Measurements from ENCODE around the gene UBE2G1.
"Not testable (repeated sequence)": the region's sequence is repeated elsewhere in the genome, so short reads cannot be mapped to it uniquely, and the experiment has no call there.

The UBE2G1 gene

DNA sequence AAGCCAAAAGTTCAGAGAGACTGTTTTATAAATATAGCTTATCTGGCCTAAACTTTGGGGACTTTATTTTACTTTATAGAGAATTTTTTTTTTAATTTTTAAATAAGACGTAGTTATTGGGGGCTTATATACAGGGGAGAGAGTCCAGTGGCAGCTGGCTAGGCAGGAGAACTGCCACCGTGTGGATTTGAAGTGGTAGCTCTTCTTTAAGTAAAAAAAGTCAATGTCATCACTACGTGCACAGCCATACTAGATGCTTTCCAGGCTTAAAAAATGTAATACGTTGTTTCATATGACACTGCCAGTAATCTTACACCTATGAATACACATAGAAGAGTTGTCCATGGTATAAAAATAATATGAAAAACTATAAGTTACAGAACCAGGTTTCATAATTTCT, 70.8 kb downstream of the UBE2G1 start:
- no peak for FAIRE-seq

- FAIRE-seq = no peak
These were observed 72.9 kb downstream of the UBE2G1 start for GRCh38 chr17:4293572-4293971.

DNA sequence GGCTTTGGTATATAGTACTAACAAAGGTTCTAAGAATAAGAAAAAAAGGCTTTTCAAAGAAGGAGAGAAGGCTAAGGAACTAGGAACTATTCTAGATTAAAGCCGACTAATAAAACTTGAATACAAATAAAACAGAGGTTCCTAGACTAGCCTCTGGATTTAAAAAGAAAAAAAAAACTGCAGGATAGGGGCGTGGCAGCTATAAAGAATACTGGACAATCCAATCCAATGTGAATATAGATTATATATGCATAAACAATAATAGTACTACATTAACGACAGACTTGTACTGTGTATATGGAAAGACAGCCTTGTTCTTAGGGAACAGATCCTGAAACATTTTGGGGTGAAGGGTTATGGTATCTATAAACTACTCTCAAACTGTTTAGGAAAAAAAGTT, 78.8 kb downstream of the UBE2G1 start:
- FAIRE-seq = no peak

GRCh38 chr17:4276514-4276913, 90.0 kb downstream of the UBE2G1 start:
- no peak for FAIRE-seq

GRCh38 chr17:4272972-4273368, 93.5 kb downstream of the UBE2G1 start:
- FAIRE-seq = no peak

DNA sequence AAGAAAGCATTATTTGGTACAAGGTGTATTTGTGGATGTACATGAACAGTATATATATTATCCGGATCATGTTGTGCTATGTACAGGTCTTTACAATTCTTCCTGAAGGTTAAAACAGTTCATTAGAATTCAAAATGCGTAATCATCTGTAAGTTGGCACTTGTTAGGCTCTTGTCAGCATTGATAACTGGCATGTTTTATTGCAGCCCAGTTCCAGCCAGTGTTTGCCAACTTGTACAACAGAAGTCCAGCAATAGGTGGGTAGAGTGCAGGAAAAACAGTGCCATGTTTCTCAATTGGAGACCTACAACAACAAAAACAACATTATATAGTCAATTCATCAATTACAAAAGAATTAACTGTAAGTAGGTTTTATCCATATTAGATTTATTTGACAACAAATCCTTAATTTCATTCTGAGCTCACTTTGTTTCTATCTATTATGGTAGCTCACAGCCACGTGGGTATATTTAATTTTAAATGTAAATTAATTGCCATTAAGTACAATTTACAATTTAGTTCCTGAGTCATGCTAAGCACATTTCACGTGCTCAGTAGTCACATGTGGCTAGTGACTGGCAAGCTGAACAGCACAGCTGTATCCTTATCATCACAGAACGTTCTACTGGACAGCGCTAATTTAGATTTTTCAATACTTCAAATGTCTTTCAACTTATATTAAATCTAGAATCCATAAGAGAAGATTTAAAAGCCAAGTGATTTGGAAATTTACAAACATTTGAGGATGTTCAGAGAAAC, 94.1 kb downstream of the UBE2G1 start:
- FAIRE-seq = no peak

- no peak for FAIRE-seq
These were observed 95.7 kb downstream of the UBE2G1 start for GRCh38 chr17:4270736-4271135.

DNA sequence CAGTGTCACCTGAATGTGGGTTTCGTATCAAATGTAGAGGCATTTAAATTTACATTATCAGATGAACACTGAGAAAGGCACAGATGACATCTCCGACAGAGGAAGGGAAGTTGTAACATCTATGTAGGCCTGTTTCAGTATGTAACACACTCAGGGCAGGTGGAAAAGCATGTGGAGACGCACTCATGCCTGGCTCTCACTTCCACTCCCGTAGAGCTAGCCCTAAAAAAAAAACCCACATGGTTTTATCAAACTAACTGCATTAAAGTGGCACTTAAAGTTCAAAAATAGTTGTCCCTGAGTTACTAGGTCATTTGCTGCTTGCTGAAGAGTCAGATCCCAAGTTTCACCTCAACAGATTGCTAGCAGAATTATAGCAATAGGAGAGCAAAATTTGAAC, 96.6 kb downstream of the UBE2G1 start:
- FAIRE-seq = no peak

- no peak for FAIRE-seq
These were observed 99.1 kb downstream of the UBE2G1 start for GRCh38 chr17:4267402-4267801.

- FAIRE-seq = no peak
These were observed 99.9 kb downstream of the UBE2G1 start for GRCh38 chr17:4266550-4266949.

- no peak for FAIRE-seq
These were observed 102.9 kb downstream of the UBE2G1 start, which contains the start of gene ANKFY1 for GRCh38 chr17:4263282-4264215. ANKFY1 (minus strand) TSS chr17:4263979; CDS start chr17:4263941, 38 bp downstream.

- FAIRE-seq = no peak
These were observed 103.8 kb downstream of the UBE2G1 start for GRCh38 chr17:4262703-4263102.

- no peak for FAIRE-seq
These were observed 105.0 kb downstream of the UBE2G1 start for GRCh38 chr17:4261452-4261851.

DNA sequence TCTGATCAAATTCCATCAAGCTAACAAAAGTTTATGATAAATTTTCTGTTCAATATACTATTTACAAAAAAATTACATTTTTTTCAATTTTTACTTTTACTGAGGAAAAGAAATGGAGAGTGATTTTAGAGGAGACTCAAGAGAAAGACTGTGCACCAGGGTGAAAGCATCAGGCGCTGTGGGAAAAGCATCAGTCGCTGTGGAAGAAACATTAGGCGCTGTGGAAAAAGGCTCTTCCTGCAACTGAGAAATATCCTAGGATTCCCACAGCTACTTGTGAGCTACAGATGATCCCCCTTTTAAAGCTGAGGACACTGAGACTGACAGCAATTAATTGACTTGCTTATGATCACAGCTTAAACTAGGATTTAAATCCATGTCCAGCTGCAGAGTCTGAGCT, 107.6 kb downstream of the UBE2G1 start:
- no peak for FAIRE-seq

DNA sequence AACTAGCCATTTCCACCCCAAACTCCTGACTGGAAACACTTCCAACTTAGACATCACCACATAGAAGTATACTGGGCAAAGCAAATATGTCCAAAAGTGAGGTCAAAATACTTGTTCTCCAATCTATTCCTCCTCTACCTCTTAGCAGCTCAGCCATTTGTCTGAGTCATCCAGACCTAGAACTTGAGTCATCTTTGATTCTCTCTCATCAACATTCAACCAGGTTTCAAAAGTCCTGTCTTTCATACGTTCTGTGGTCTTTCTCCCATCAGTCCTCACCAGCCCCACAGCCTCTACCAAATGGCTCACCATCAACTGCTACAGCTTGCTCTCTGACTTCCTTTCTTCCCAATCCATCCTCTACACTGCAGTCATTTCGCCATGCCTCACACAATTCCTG, 109.5 kb downstream of the UBE2G1 start:
- FAIRE-seq = no peak

- FAIRE-seq = not testable (repeated sequence)
These were observed 111.2 kb downstream of the UBE2G1 start for GRCh38 chr17:4255271-4255670.

GRCh38 chr17:4250887-4251286, 115.6 kb downstream of the UBE2G1 start:
- FAIRE-seq = no peak

GRCh38 chr17:4249452-4250029, 116.9 kb downstream of the UBE2G1 start:
- FAIRE-seq = no peak

GRCh38 chr17:4248504-4249277, 117.8 kb downstream of the UBE2G1 start:
- FAIRE-seq = no peak

GRCh38 chr17:4247971-4248388, 118.5 kb downstream of the UBE2G1 start:
- FAIRE-seq = no peak

- no peak for FAIRE-seq
These were observed 119.0 kb downstream of the UBE2G1 start for GRCh38 chr17:4247361-4247970.

DNA sequence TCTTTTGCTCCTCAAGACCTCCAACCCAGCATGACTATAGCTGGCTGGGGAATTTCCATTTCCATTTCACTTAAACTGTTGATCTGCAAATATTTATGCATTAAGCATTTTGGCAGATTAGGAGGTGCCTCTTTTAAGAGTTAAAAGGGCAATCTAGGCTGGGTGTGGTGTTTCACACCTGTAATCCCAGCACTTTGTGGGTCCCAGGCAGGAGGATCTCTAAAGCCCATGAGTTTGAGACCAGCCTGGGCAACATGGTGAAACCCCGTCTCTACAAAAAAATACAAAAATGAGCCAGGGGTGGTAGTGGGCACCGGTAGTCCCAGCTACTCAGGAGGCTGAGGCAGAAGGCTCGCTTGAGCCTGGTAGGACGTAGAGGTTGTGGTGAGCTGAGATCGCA, 119.8 kb downstream of the UBE2G1 start:
- FAIRE-seq = no peak

All from endometrium (tissue), 2 donors.